GM21619 (cell line): ENCODE measurements around the gene PLEKHD1.
"Not testable (repeated sequence)": the region's sequence is repeated elsewhere in the genome, so short reads cannot be mapped to it uniquely, and the experiment has no call there.

Experiments
- ATAC-seq: cut with Tn5 transposase; IDR thresholded peaks from one replicate; pipeline ENCODE4 v1.9.1; 2021; ENCODE audit not compliant: unreplicated experiment

The PLEKHD1 gene

DNA sequence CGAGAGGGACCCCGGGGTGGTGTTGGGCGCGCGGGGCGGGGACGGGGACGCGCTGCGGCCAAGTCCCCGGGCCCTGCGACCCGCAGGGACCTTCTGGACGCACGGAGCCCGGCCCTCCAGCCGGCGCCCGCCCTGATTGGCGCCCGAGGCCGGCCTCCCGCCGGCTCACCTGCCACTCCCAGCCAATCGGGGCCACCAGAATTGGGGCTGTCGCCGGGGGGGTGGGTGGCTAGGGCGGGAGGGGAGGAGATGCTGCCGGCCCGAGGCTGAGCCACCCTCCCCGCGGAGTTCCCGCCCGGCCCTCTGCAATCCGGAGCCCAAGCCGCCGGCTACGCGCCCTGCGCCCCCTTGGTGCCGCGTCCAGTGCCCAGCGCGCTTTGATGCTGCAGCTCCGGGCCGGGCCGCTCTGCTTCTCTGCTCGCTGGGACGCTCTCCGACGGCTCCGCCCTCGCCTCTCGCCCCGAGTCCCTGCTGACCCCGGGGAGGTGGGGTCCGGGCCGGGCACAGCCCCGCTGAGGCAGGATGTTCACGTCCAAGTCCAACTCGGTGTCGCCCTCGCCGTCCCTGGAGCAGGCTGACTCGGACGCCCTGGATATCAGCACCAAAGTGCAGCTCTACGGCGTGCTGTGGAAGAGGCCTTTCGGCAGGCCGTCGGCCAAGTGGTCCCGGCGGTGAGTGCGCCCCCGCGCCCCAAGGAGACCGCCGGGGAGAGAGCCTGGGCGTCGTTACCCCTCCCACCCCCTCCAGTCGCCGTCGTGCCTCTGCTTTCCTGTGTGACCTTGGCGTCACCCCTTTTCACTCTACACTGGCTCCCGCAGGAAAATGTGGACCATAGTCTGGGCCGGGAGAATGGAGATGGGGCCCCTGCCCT is at the start of gene PLEKHD1:
Gene PLEKHD1, plus strand, starts transcription at position 285 of the 871 bp plus-strand sequence. Its CDS starts 238 bp downstream, at position 523.
- ATAC-seq = no peak

DNA sequence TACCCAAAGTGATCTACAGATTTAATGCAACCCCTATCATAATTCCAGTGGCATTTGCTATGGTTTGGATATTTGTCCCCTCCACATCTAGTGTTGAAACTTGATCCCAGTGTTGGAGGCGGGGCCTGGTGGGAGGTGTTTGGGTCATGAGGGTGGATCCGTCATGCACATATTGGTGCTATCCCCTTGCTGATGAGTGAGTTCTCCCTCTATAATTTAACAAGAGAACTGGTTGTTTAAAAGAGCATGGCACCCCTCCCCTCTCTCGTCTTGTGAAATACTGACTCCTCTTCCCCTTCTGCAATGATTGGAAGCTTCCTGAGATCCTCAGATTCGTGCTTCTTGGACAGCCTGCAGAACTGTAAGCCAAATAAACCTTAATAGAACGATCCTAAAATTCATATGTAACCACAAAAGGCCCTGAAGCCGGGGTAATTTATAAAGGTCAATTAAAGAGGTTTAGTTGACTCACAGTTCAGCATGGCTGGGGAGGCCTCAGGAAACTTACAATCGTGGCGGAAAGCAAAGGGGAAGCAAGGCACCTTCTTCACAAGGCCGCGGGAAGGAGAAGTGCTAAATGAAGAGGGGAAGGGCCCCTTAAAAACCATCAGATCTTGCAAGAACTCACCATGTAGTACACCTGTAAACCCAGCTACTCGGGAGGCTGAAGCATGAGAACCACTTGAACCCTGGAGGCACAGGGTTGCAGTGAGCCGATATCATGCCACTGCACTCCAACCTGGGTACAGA is 44.8 kb upstream of the PLEKHD1 start:
- ATAC-seq = no peak

DNA sequence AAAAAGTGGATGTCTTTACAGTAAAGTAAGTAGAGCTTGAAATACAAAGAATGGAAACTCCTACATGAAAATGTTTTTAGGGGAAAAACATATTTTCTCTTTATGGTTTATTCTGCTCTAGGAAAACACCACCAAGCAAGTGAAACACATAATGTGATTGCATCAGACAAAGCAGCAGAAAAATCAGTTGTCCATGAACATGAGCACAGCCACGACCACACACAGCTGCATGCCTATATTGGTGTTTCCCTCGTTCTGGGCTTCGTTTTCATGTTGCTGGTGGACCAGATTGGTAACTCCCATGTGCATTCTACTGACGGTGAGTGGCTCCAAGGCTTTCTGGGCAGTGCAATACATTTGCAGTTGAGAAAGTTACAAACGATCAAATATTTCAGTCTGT is 42.6 kb upstream of the PLEKHD1 start:
- no peak for ATAC-seq

DNA sequence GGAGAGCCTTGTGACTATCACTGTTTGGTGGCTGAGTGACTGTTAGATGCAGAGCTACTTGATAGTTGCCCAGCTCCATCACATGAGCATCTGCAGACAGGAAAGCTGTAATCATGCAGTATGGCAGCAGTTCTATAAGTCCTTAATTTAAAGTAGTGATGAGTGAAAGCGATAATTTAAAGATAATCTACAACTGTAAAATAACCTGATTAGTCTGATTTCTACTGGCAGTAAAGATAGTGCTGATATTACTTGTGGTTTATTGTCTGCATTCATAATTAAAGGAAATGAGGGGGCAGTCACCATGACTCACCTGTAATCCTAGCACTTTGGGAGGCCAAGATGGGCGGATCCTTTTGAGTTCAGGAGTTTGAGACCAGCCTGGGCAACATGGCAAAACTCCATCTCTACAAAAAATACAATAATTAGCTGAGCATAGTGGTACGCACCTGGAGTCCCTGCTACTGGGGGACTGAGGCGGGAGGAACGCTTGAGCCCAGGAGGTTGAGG is 41.2 kb upstream of the PLEKHD1 start:
- ATAC-seq = no peak

DNA sequence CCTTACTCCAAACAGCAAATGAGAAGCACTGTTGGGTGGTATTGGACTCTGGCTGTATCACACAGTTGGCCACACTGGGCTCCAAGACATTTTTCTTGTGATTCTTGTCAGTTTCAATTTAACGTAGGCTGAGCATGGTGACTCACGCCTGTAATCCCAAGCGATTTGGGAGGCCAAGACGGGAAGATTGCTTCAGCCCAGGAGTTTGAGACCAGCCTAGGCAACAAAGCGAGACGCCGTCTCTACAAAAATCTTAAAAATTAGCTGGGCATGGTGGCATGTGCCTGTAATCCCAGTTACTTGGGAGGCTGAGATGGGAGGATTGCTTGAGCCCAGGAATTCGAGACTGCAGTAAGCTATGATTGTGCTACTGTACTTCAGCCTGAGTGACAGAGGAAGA is 35.3 kb upstream of the PLEKHD1 start:
- no peak for ATAC-seq

DNA sequence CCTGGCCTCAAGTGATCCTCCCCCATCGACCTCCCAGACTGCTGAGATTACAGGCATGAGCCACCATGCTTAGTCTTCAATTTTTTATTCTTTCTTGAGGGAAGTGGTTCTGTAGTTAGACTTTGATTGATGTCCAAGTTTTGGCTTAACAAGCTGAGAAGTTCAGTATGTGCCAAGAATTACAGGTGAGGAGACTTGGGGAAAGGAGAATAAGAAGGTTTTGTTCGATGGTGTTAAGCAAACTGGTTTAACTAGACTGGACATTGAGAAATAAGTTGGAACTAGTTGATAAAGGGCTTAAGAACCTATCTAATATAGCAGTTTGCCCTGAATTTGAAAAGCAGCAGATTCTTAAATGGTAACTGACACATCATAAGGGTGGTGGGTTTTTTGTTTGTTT is 32.6 kb upstream of the PLEKHD1 start:
- ATAC-seq = no peak

DNA sequence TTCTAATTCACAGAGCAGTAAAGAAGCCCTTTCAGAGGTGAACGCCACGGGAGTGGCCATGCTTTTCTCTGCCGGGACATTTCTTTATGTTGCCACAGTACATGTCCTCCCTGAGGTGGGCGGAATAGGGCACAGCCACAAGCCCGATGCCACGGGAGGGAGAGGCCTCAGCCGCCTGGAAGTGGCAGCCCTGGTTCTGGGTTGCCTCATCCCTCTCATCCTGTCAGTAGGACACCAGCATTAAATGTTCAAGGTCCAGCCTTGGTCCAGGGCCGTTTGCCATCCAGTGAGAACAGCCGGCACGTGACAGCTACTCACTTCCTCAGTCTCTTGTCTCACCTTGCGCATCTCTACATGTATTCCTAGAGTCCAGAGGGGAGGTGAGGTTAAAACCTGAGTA is 26.2 kb upstream of the PLEKHD1 start:
- ATAC-seq = no peak

DNA sequence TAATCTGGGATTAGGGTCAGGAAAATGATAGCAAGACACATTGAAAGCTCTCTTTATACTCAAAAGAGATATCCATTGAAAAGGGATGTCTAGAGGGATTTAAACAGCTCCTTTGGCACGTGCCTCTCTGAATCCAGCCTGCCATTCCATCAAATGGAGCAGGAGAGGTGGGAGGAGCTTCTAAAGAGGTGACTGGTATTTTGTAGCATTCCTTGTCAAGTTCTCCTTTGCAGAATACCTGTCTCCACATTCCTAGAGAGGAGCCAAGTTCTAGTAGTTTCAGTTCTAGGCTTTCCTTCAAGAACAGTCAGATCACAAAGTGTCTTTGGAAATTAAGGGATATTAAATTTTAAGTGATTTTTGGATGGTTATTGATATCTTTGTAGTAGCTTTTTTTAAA is 25.4 kb upstream of the PLEKHD1 start:
- ATAC-seq = no peak

DNA sequence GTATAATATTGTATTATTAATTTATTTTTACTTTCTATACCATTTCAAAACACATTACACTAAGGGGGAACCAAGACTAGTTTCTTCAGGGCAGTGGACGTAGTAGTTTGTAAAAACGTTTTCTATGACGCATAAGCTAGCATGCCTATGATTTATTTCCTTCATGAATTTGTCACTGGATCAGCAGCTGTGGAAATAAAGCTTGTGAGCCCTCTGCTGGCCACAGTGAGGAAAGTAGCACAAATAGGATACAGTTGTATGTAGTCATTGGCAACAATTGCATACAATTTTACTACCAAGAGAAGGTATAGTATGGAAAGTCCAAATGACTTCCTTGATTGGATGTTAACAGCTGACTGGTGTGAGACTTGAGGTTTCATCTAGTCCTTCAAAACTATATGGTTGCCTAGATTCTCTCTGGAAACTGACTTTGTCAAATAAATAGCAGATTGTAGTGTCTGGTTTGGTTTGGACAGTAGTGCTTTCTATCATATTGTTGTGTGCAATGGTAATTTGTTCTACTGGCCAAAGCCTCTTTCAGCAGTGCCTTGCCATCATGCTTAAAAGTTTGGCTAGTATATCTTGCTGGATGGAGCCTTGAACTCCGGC is 24.3 kb upstream of the PLEKHD1 start:
- no peak for ATAC-seq

DNA sequence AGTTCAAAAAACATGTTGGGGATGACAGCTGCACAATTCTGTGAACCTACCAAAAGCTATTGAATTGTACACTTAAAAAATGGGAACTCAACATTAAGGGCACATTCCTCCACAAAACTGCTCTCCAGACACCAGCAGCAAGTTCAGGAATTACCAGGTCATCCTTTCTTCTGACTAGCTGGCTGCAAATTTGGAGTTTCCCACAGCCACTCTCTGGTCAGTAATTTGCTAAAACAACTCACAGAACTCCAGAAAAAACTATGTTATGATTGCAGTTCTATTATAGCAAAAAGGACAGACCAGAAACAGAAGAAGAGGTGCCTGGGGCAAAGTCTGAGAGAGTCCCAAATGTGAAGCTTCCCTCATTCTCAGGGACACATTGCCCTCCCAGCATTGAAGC is 20.1 kb upstream of the PLEKHD1 start:
- no peak for ATAC-seq

DNA sequence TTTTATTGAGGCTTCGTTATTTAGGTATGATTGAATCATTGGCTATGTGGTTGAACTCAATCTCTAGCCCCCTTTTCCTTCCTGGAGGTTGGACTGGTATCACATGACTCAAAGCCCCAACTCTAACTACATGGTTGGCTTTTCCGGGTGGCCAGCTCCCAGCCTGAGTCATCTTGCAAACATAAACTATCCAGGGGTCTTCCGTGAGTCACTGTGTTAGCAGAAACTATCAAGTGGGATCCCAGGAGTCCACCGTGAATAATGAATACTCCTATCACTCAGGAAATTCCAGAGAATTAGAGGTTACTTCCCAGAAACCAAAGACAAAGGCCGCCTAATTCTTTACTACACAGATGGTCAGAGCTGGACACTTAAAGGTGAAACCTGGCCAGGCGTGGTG is 19.7 kb upstream of the PLEKHD1 start:
- no peak for ATAC-seq

DNA sequence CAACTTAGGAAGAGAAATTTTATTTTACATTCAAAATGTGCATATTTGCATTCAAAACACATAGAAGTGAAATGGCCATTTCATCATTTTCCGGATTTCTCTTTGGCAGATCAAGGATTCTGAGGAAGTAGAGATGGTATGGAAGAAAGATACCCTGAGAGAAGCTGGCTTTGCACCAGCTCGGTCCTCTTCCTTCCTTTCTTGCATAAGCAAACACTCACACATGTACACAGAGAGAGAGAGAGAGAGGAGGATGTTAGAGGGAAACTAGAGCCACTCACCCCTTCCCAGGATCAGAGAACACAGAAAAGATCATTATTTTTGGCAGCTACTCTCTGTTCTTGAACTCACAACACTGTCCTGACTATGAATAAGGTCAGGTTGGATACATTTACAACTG is 15.6 kb upstream of the PLEKHD1 start:
- no peak for ATAC-seq

DNA sequence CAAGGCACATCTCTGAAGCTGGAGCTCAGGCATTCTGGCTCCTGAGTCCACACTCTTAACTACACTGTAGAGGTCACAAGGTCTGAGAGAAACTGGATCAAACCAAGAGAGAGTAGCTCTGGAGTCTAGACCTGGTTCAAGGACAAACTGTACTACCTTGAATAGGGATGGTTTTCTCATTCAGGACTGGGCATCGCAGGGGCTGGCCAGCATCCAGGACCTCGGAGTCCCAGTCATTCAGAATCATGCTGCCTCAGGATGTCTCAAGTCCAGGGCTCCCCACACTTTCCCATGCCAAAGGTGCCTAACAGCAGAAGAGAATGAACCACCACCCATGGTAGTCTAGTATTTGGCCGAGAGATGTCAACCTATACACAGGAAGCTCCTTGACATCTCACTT is 13.1 kb upstream of the PLEKHD1 start:
- no peak for ATAC-seq

DNA sequence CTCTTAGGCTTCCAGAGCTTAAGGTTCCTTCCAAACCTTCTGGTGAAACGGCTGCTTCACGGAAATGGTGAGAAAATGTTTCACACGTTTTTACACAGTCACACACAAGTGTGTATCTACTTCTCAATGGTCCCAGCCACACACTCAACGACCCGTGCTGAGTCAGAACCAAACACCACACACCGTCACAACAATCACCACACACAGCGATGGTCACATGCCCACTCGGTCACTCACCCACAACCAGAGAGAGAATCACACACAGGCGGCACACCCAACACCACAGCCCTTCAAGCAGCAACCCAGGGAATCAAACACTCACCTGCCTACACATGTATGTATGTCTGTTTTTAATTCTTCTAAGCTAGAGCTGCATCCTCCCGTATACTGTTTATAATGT is 12.6 kb upstream of the PLEKHD1 start:
- ATAC-seq = no peak

DNA sequence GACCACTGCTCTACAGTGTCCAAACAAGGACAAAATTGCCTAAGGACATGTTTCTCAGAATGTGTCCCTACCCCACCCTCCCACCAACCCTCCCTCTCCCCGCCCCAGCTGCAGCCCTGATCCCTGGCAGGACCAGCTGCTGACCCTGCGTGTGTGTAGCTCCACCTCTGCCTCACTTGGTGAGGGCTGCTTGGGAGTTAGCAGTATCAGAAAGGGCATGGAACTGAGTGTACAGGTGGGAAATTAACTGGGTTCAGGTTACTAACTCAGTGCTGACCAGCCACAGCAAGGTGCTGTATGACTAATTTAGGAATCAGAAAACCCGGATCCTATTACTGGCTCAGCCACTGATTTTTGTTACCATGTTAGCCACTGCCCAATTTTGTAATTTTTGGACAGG is 11.3 kb upstream of the PLEKHD1 start:
- no peak for ATAC-seq

DNA sequence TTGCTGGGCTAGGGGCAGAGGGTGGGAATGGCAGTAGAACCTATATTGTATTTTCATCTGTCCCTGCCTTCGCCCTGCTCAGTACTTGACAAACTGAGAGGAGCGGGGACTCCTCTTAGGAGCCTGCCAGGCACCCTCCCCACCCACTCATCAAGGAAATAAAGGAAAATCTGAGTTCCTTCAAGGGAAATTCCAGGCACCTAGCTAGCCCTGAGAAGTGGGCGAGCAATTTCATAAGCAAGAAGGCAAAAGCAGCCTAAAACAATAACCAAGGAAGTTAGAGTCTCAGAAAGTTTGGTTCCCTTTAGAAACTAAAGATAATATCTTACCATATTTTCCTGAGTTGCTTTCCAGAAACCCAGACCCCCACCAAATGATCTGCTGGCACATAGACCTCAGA is 10.6 kb upstream of the PLEKHD1 start:
- no peak for ATAC-seq

DNA sequence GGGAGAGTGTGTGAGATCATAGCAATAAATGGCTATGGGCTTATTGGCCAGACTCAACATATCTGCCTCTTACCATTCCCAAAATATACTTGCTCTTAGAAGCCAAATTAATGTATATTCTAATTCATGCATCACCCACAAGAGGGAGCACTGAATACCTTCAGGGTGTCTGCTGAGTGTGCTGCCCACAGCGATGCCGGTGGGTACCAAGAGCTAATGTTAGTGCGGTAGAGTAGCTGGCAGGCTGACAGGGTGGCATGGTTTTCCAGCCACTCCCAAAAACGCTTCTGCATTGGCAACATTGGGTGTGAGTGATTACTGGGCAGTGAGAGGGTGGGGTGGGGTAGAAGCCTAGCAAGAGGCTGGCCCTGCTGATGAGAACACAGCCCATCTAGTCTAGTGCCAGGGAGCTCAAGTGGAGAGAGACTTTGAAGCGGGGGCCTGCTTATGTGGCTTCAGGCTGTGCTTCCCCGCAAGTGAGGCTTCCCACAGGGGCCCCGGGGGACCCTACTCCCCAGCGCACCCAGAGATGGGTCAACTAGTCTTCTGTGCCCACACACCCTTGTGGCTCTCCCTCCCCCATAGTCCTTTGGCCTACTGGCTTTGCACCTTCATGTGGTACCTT is 9.2 kb upstream of the PLEKHD1 start:
- ATAC-seq = no peak

DNA sequence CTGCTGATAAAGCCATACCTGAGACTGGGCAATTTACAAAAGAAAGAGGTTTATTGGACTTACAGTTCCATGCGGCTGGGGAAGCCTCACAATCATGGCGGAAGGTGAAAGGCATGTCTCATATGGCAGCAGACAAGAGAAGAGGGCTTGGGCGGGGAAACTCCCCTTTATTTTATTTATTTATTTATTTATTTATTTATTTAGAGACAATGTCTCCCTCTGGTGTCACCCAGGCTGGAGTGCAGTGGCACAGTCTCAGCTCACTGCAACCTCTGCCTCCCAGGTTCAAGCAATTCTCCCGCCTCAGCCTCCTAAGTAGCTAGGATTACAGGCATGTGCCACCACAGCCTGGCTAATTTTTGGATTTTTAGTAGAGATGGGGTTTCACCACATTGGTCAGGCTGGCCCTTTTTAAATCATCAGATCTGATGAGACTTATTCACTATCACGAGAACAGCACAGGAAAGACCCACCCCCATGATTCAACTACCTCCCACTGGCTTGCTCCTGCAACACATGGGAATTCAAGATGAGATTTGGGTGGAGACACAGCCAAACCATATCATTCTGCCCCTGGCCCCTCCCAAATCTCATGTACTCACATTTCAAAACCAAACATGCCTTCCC is 7.6 kb upstream of the PLEKHD1 start:
- ATAC-seq = not testable (repeated sequence)

DNA sequence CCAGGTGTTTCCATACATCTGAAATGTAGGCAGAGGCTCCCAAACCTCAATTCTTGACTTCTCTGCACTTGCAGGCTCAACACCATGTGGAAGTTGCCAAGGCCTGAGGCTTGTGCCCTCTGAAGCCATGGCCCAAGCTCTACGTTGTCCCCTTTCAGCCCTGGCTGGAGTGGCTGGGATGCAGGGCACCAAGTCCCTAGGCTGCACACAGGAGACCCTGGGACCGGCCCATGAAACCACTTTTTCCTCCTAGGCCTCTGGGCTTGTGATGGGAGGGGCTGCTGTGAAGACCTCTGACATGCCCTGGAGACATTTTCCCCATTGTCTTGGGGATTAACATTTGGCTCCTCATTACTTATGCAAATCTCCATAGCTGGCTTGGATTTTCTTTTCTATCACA is 6.5 kb upstream of the PLEKHD1 start:
- ATAC-seq = not testable (repeated sequence)

DNA sequence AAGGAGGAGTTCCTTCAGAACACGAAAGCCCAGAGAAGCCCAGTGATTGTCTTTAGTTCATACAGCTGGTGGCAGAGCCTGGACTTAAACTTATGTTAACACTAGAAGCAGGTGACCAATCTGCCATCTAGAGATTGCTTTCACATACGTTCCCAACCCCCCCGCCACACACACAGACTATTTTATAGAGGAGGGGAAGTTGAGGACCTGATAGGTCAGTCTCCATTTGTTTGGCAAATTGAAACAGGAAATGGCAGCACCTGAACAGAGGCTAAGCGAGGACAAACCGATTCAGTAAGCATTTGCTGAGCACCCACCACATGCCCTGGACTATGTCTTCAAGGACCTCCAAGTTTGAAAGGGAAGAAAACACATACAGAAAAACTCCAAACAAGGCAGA is 4.8 kb upstream of the PLEKHD1 start:
- ATAC-seq = no peak

DNA sequence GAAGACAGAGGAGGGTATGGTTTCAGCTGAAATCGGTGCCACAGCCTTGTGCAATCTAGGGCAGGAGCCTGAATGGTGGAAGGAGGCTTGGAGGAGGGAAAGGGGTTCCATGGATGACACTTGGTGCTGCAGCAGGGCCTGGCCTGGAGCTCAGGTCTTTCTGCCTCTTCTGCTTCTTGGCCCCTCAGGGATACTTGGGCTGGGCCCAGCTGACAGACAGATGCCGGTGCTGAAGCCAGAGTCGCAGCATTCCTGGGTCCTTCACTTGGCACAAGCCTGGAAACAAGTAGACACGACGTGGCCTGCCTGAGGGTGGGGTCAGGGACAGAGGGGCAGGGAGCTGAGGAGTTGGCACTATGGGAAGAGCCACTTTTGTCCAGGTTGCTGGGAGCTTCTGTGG is 4.4 kb upstream of the PLEKHD1 start:
- ATAC-seq = no peak
